Esophagus mucosa (tissue), 1 donor: ENCODE data around the gene SLMAP. TPM values are rescaled to one million over a fixed set of nuclear protein-coding genes. Genes with fewer than 3 reads are reported as not detected.

ENCODE experiments used
- ATAC-seq: fragments of 200-7000 bp; cut with Tn5 transposase; one replicate; pipeline ENCODE4 v1.9.1; 2020
- total RNA-seq: library from RNA; stranded (reverse); gene quantifications from one replicate; pipeline ENCODE4 v1.2.4, GENCODE V29; 2023
- donor health status: DM: yes; HTN: yes; CAD: no.

Gene SLMAP
- total RNA-seq, 1 donor from 2014 or later, result 57.1 TPM

- ATAC-seq, result peak; percentile 69
Measured at GRCh38 chr3:57752307-57752706, 3.8 kb upstream of the SLMAP start.

- no peak for ATAC-seq
Measured at GRCh38 chr3:57753016-57753415, 3.1 kb upstream of the SLMAP start.

- ATAC-seq, result peak; percentile 35
Measured at GRCh38 chr3:57755368-57755675, 787 bp upstream of the SLMAP start.

DNA sequence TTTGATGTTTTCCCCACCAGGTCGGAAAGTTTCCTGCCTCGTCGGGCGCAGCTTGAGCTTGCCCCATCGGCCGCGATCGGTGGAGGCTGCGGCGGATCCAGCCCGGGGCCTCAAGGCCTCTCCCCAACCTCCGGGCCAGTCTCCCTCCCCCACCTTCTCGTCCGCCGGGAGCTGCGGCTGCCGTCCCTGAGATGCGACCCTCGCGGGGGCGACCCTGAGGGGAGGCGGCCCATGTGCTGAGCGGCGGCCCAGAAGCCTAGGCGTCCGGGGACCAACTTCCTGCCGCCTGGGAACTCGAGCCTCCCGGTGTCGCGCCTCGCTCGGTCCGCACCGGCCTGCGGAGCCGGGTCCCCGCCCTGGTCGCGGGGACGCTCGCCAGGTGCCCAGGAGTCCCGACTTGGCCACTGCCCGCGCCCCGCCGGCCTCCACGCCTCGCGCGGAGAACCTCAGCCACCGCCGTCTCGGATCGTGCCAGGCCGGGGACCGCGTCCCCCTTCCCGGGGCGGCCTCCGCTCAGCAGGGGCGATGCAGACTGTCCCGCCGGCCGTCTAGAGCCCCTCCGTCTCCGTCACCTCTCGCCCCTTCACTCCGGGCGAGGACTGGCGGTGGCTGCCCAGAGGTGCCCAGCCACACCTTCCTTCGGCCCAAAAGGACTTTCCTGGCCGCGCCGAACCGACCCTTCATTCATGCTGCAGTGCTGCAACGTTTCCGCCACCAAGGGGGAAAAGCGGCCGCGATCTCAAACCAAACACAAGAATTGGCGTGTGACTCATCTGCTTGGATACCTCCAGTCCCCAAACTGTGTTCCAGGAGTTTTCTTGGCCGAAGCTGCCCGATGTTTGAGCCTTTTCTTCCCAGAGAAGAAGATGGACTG lies 656 bp downstream of the SLMAP start:
- ATAC-seq, result peak; percentile 38

DNA sequence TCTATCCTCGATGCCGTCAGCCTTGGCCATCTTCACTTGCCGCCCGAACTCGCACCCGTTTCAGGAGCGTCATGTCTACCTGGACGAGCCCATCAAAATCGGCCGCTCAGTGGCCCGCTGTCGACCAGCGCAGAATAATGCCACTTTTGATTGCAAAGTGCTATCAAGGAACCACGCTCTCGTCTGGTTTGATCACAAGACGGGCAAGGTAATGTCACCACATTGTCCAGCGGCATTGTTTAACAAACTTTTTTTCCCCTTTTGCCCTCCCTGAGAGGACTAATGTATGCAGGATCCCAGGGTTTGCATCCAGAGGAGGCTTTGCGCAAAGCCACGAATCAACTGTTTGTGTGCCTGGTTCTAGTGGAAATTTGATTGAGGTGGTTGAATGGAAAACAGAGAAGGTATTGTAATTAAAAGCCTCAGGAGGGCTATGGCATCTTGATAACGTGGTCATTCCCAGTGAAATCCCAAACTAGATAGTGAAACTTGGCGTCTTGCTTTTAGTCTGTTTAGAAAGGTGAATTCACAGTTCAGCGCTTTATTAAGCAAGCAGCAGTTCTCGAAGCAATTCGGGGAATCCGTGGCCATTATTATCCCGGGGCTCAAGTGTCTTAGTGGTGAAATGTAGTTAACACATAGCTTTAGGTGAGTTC lies 1.7 kb downstream of the SLMAP start:
- ATAC-seq, result no peak

- ATAC-seq, result no peak
Measured at GRCh38 chr3:57758686-57759085, 2.6 kb downstream of the SLMAP start.

DNA sequence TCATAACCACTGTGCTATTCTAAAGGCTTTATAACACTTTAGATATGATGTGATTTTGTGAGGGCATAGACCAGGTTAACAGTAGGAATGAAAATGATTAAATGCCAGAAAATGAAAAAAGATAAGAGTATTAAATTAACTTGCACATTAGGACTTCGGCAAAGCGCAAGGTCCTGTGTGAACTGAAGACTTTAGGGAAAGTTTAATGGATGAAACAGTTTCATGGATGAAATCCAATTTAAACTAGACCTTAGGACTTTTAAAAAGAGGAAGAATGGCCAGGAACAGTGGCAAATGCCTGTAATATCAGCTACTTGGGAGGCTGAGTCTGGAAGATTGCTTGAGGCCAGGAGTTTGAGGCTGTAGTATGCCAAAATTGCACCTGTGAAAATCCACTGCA lies 8.7 kb downstream of the SLMAP start:
- ATAC-seq, result no peak

GRCh38 chr3:57768595-57768994 lies 12.5 kb downstream of the SLMAP start:
- no peak for ATAC-seq

DNA sequence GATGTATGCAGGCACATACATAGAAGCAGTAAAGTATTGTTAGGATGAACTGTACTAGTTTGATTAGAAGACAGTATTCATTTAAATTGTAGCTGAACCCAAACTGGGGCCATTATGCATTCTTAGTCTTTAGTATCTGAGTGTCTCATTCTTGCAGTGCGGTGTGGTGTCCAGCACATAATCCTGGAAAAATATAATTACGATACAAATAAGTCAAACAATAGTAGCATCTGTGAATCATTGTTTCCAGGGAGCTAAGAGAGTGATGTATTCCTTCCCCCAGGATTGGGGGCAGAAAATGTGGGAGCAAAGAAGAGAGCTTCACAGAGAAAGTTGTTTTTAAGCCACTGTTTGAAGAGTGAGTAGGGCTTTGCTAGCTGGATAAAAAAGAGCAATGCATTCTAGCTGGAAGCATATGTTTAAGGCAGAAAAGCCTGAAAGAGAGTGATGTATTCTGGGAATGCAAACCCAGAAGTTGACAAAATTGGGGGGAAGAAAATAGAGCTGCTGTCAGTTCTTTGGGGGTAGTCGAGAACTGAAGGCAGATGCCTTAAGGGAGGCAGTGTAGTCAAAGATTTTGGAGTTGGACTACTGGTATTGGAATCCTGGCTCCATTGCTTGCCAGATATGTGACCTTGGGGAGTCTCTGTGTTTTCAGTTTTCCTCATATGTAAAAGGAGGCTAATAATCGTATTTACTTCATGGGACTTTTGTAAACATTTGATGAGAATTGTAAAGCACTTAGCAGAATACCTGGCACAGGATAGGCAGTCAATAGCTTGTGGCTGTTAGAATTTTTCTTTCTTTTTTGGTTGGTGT lies 14.1 kb downstream of the SLMAP start:
- ATAC-seq, result no peak

- no peak for ATAC-seq
Measured at GRCh38 chr3:57772251-57772650, 16.1 kb downstream of the SLMAP start.

- no peak for ATAC-seq
Measured at GRCh38 chr3:57777774-57778173, 21.7 kb downstream of the SLMAP start.

- no peak for ATAC-seq
Measured at GRCh38 chr3:57778494-57778893, 22.4 kb downstream of the SLMAP start.

DNA sequence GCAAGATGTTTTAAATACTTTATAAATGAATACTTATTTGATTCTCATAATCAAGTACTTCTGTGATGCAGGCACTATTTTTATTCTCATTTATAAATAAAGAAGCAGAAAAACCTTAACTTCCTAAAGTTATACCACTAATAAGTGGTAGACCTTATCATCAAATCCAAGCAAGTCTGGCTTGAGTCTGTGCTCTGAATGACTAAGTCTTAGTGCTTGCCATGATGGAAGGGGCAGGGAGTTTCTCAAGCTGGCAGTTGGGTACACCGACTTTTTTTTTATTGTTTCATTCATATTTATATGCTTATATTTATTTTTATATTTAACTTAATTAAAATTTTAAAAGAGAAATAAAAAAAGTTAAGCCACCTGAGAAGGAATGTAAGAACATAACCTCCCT lies 23.6 kb downstream of the SLMAP start:
- ATAC-seq, result no peak

GRCh38 chr3:57783186-57784088 lies 27.3 kb downstream of the SLMAP start:
- ATAC-seq, result peak; percentile 55

- ATAC-seq, result peak; percentile 51
Measured at GRCh38 chr3:57784089-57784735, 28.1 kb downstream of the SLMAP start.

DNA sequence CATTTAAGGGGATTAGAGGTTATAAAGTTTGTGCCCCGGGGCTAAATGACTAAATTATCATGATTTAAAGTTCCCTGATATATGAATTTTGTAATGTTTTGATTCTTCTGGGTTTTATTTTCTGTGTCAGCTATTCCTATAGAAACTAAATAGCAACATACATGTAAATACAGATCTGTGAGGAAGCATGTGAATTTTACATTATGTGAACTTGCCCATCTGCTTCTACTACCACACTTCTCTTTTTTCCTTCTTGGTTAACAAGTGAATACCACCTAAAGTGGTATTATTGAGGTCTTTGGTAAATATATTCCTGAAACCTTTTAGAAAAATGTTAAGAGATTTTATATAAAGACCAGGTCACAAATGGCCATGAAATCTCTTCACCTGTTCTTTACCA lies 29.3 kb downstream of the SLMAP start:
- no peak for ATAC-seq

DNA sequence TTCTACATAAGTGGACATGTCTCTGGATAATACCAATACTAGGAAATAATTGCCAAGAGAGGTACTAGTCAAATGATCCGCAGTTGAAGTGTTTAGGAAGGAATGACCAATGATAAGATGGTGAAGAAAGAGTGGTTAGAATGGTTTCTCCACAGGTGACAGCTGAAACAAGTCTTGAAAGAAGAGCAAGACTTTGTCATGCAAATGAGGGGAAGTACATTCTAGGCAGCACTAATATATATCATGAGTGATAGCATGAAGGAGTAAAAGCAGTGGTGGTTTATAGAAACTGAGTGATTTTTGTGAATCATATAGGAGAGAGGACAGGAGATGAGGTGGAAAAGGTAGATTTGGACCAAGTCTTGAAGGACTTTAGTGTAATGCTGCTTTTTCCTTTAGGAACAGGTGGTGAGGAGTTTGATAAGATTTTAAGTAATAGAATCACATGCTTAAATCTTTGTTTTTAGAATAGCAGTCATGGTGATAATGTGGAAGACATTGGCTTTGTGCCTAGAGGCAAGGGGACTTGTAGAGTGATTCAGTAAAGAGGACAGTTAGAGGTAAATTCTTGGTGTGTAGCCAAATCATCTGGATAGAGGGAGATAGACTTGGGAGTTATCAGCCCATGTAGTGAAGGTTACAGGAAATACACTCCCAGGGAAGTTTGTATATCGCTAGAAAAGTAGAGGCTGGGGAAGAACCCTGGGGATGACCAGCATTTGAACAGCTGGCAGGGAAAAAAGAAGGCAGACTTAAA lies 31.9 kb downstream of the SLMAP start:
- no peak for ATAC-seq

- no peak for ATAC-seq
Measured at GRCh38 chr3:57788624-57789018, 32.5 kb downstream of the SLMAP start.

- ATAC-seq, result no peak
Measured at GRCh38 chr3:57791245-57791644, 35.1 kb downstream of the SLMAP start.

- no peak for ATAC-seq
Measured at GRCh38 chr3:57792198-57792597, 36.1 kb downstream of the SLMAP start.

DNA sequence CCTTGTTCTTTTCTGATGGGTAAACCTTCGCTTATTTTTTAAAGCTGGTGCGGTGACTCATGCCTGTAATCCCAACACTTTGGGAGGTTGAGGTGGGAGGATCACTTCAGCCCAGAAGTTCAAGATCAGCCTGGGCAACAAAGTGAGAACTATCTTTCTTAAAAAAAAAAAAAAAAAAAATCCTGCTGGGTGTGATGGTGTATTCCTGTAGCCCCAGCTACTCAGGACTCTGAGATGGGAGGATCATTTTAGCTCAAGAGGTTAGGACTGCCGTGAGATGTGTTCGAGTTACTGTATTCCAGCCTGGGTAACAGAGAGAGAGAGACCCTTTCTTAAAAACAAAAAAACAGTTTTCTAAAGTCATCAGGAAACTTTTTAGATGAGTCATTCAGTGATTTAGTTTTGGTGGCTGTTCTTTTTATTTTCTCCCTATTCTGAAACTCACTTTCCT lies 37.7 kb downstream of the SLMAP start:
- no peak for ATAC-seq
